A549 (cell line): ENCODE results near the gene MAPK8IP3. TPM values are rescaled to one million over a fixed set of nuclear protein-coding genes. Genes with fewer than 3 reads are reported as not detected.

Source experiments
- BCL3 ChIP-seq: fragments of >200 bp; sonication (Bioruptor Twin); formaldehyde crosslinking; IDR thresholded peaks from 3 replicates; pipeline ENCODE4 v1.6.1; 2016
- BHLHE40 ChIP-seq: IDR thresholded peaks from 2 replicates; pipeline ENCODE4 v1.6.1; 2012; ENCODE audit warnings: low read depth, low read length, inconsistent platforms
- CEBPB ChIP-seq, 2 experiments: fragments of >200 bp in 1 of 2; sonication (Bioruptor Twin) in 1 of 2; formaldehyde crosslinking in 1 of 2; IDR thresholded peaks; 2 replicates each; pipeline ENCODE4 v1.6.1; 2012 to 2016
- CTCF ChIP-seq: fragments of >200 bp; sonication (Bioruptor Twin); formaldehyde crosslinking; IDR thresholded peaks from 3 replicates; pipeline ENCODE4 v1.5.1; 2016
- E2F6 ChIP-seq: IDR thresholded peaks from 2 replicates; pipeline ENCODE4 v1.6.1; 2012; ENCODE audit warnings: low read depth, borderline replicate concordance
- EHMT2 ChIP-seq: fragments of 200-600 bp; sonication (generic); IDR thresholded peaks from 2 replicates; pipeline ENCODE4 v1.6.1; 2016; ENCODE audit warnings: antibody characterized with exemption, low read depth, mild to moderate bottlenecking, moderate library complexity
- ELK1 ChIP-seq: fragments of 150-350 bp; IDR thresholded peaks from 2 replicates; pipeline ENCODE4 v1.6.1; 2014; ENCODE audit warnings: low read depth, mild to moderate bottlenecking, low read length
- EP300 ChIP-seq, 2 experiments: fragments of >200 bp; sonication (Bioruptor Twin); formaldehyde crosslinking; IDR thresholded peaks; 2 replicates in 1 of 2; 3 replicates in 1 of 2; pipeline ENCODE4 v1.6.1; 2016 to 2017
- FOSB ChIP-seq: fragments of 250-450 bp; sonication (Bioruptor Pico); IDR thresholded peaks from 2 replicates; pipeline ENCODE4 v1.5.0; 2020; ENCODE audit warnings: mild to moderate bottlenecking, moderate library complexity
- FOSL2 ChIP-seq, 2 experiments: fragments of 450-650 bp in 1 of 2; fragments of >200 bp in 1 of 2; sonication (Bioruptor Twin) in 1 of 2; formaldehyde crosslinking; IDR thresholded peaks; 2 replicates each; pipeline versions ENCODE4 v1.5.0 to v1.6.1; 2016 to 2020; ENCODE audit warnings: mild to moderate bottlenecking in 1 of 2, moderate library complexity in 1 of 2
- GATA3 ChIP-seq: IDR thresholded peaks from 2 replicates; pipeline ENCODE4 v1.6.1; 2012; ENCODE audit warnings: borderline replicate concordance
- HEYL ChIP-seq: fragments of 250-450 bp; sonication (Bioruptor Pico); IDR thresholded peaks from 2 replicates; pipeline ENCODE4 v1.8.0; 2021; ENCODE audit warnings: mild to moderate bottlenecking, moderate library complexity
- HMGXB4 ChIP-seq: fragments of 250-450 bp; sonication (Bioruptor Pico); IDR thresholded peaks from 2 replicates; pipeline ENCODE4 v1.5.0; 2021; ENCODE audit warnings: mild to moderate bottlenecking, moderate library complexity, borderline replicate concordance
- JUN ChIP-seq, 2 experiments: fragments of >200 bp; sonication (Bioruptor Twin); formaldehyde crosslinking; IDR thresholded peaks; 2 replicates in 1 of 2; 3 replicates in 1 of 2; pipeline ENCODE4 v1.6.1; 2016 to 2017
- JUNB ChIP-seq: fragments of >200 bp; sonication (Bioruptor Twin); formaldehyde crosslinking; IDR thresholded peaks from 2 replicates; pipeline ENCODE4 v1.6.1; 2016
- KDM5A ChIP-seq: fragments of 200-600 bp; sonication (generic); IDR thresholded peaks from 2 replicates; pipeline ENCODE4 v1.6.1; 2016; ENCODE audit warnings: antibody characterized with exemption, mild to moderate bottlenecking
- MAFK ChIP-seq: fragments of 450-650 bp; IDR thresholded peaks from 2 replicates; pipeline ENCODE4 v1.6.1; 2014; ENCODE audit not compliant: partially characterized antibody
- MAZ ChIP-seq: fragments of 150-350 bp; IDR thresholded peaks from 2 replicates; pipeline ENCODE4 v1.6.1; 2014; ENCODE audit warnings: antibody characterized with exemption, low read depth, low read length, borderline replicate concordance
- NR3C1 ChIP-seq: fragments of >200 bp; sonication (Bioruptor Twin); formaldehyde crosslinking; IDR thresholded peaks from 3 replicates; pipeline ENCODE4 v1.6.1; 2017
- PBX3 ChIP-seq: IDR thresholded peaks from 2 replicates; pipeline ENCODE4 v1.6.1; 2012
- RAD21 ChIP-seq, 2 experiments: fragments of >200 bp in 1 of 2; sonication (Bioruptor Twin) in 1 of 2; formaldehyde crosslinking in 1 of 2; IDR thresholded peaks in 1 of 2; conservative IDR thresholded peaks in 1 of 2; 2 replicates in 1 of 2; 3 replicates in 1 of 2; pipeline ENCODE4 v1.6.1; 2012 to 2018; ENCODE audit warnings: inconsistent platforms in 1 of 2
- TFCP2L1 ChIP-seq: fragments of 250-450 bp; sonication (Bioruptor Pico); IDR thresholded peaks from 2 replicates; pipeline ENCODE4 v1.5.0; 2021; ENCODE audit warnings: mild to moderate bottlenecking
- ZC3H11A ChIP-seq: fragments of 450-650 bp; IDR thresholded peaks from 2 replicates; pipeline ENCODE4 v1.6.1; 2014; ENCODE audit warnings: antibody characterized with exemption, mild to moderate bottlenecking
- polyA plus RNA-seq, 4 experiments: library from polyadenylated mRNA; depleted of rRNA in 3 of 4; stranded (reverse); fragments of >200 nt; fragmentation: RNase III in 1 of 4; extraction: RNeasy Plus Mini Kit Qiagen cat#74134 plus additional on column Dnase treatment in 1 of 4; gene quantifications; 2 replicates in 3 of 4; 3 replicates in 1 of 4; pipeline ENCODE4 v1.2.3, GENCODE V29; 2011 to 2017

Gene MAPK8IP3
- polyA plus RNA-seq, 2 of the 4 experiments (the other 2 are of a cell fraction) = 12.0 to 53.3 TPM

- peak; percentile 65; the same call in 1 of the 2 replicates for TF ChIP-seq PBX3
- TF ChIP-seq KDM5A = peak; percentile 91
- 0 out of 2 replicates have a peak, but pooled peaks have one; percentile 66 for TF ChIP-seq MAZ
- TF ChIP-seq GATA3 = peak; percentile 22; the same call in 1 of the 2 replicates
- TF ChIP-seq NR3C1 = no peak
- peak; percentile 68; the same call in 2 of the 3 replicates for TF ChIP-seq BCL3
- TF ChIP-seq EHMT2 = no peak
- TF ChIP-seq HEYL (CRISPR knock-in tag) = no peak
- TF ChIP-seq FOSB (CRISPR knock-in tag) = no peak
- no peak for TF ChIP-seq FOSL2 (IDR thresholded peaks at IDR 0.05)
- 0 out of 2 replicates have a peak, but pooled peaks have one; percentile 16 for TF ChIP-seq FOSL2 (CRISPR knock-in tag; IDR thresholded peaks at IDR 0.05)
- no peak for TF ChIP-seq CEBPB (IDR thresholded peaks at IDR 0.05)
- no peak for TF ChIP-seq JUNB
- TF ChIP-seq E2F6 = peak; percentile 73
- TF ChIP-seq EP300 (IDR thresholded peaks at IDR 0.05) = no peak
- TF ChIP-seq CTCF = peak; percentile 83
- TF ChIP-seq RAD21 (conservative IDR thresholded peaks at IDR 0.05 in 1 of 2, IDR thresholded peaks at IDR 0.05 in 1 of 2) = peak; percentile 42 to 63; a peak in 4 of 5 replicates
- peak; percentile 69 to 97 for TF ChIP-seq JUN (IDR thresholded peaks at IDR 0.05)
- TF ChIP-seq MAFK = no peak
- peak; percentile 65; the same call in 1 of the 2 replicates for TF ChIP-seq BHLHE40
- TF ChIP-seq HMGXB4 (CRISPR knock-in tag) = no peak
- 0 out of 2 replicates have a peak, but pooled peaks have one; percentile 12 for TF ChIP-seq TFCP2L1 (CRISPR knock-in tag)
- TF ChIP-seq ELK1 = 0 out of 2 replicates have a peak, but pooled peaks have one; percentile 6
- no peak for TF ChIP-seq ZC3H11A
These were observed 67.1 kb downstream of the MAPK8IP3 start, which contains the start of gene MRPS34 (continued) for GRCh38 chr16:1772908-1773702.
